Iris pigment epithelial cell (primary cell): ENCODE measurements around the gene TMPRSS11F.
"Not testable (repeated sequence)": the region's sequence is repeated elsewhere in the genome, so short reads cannot be mapped to it uniquely, and the experiment has no call there.

Experiments used
- DNase-seq: peaks from one replicate; pipeline ENCODE4 v3.0.0-alpha.2; 2011; ENCODE audit warnings: low read depth

TMPRSS11F gene

GRCh38 chr4:68129793-68130192, at the start of gene TMPRSS11F:
TMPRSS11F (minus strand) TSS chr4:68129869; CDS start chr4:68129820, 49 bp downstream.
- no peak for DNase-seq

DNA sequence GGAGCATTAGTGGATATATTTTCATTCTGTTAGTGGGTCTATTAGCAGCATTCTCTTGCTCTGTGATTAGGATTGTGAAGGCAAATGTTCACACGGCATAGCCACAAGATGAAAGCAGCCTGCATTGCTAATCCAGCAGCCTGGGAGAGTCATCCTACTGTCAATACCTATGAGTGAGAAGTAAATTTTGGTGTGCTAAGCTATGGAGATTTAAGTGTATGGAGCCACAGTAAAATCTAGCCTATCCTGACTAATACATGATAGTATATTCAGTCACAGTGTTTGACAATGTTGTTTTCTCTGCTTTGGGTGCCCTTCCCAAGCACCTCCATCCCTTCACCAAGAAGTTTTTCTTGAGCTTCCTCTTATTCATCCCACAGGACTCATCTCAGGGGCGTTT, 47.2 kb upstream of the TMPRSS11F start:
- DNase-seq = no peak

- DNase-seq = no peak
Measured at GRCh38 chr4:68176500-68176899, 46.8 kb upstream of the TMPRSS11F start.

- DNase-seq = peak; percentile 63
Measured at GRCh38 chr4:68175562-68176155, 46.0 kb upstream of the TMPRSS11F start.

GRCh38 chr4:68174389-68174788, 44.7 kb upstream of the TMPRSS11F start:
- DNase-seq = not testable (repeated sequence)

GRCh38 chr4:68172147-68172546, 42.5 kb upstream of the TMPRSS11F start:
- DNase-seq = not testable (repeated sequence)

DNA sequence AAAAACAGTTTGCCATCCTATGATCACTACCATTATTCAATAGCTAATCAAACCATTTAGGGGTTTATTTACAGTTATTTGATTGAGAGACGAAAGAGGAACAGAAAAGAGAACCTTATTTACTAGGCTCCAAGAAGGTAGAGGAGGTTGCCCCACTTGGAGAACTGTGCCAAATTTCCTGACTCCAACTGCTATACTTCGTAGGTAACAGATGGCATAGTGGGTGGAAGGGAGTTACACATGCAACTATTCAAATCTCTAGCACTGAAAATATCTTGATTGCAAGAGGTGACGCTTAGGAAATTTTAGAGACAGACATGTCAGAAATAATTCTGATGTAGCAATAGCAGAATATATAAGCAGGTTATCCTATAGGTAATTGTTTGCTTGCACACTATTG, 38.0 kb upstream of the TMPRSS11F start:
- DNase-seq = no peak

- no peak for DNase-seq
Measured at GRCh38 chr4:68167166-68167565, 37.5 kb upstream of the TMPRSS11F start.

GRCh38 chr4:68163754-68164153, 34.1 kb upstream of the TMPRSS11F start:
- no peak for DNase-seq

GRCh38 chr4:68162196-68162595, 32.5 kb upstream of the TMPRSS11F start:
- no peak for DNase-seq

DNA sequence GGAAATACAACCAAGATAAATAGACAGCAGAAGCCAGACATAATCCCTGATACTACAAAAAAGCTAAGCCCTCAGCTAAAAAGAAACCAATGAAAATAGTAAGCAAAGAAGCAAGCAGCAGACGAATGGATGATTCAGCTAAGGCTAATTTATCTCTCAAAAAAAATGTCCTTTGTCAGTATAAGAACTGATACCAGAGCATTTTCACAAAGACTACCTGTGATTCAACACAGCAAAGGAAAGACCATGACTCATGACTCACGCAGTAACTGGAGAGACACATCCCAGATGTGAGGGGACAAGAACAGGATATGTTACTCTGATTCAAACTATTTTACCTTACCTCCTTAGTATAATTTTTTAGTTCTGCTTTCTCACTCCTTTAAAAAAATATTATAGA, 22.7 kb upstream of the TMPRSS11F start:
- DNase-seq = peak; percentile 5

DNA sequence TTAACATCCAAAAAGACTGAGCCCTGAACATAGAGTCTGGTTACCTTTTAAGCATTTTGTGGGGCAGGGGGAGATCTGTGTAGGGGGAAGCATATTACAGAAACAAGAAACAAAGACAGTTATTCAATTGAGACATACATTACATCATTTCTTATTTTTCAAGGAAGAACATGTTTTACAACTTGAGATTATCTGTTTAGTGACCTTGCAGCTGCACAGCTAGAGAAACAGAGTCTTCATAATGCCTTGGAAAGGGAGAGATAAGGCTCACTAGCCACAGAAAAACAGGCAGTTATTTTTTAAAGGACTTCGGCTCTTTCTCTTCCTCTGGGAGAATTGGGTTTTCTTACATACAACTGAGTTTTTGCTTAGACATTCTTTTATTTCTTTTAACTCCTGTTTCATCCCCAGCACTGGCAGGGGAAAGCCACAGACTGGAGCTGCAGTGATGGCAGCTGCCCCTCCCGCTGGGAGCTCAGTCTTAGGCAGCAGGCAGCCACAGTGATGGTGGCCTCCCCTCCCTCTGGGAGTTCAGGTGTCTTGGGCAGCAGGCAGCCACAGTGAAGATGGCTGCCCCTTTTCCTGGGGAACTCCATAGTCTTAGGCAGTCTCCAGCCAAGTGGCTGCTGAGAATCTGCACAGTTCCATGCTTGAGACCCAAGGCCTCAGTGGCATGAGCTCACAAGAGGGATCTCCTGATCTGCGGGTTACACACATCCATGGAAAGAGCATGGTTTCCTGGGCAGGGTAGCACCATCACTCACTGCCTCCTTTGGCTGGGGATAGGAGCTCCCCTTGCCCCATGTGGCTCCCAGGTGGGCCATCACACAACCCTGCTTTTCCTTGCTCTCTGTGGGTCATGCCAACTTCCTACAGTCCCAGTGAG, 19.4 kb upstream of the TMPRSS11F start:
- DNase-seq = no peak

DNA sequence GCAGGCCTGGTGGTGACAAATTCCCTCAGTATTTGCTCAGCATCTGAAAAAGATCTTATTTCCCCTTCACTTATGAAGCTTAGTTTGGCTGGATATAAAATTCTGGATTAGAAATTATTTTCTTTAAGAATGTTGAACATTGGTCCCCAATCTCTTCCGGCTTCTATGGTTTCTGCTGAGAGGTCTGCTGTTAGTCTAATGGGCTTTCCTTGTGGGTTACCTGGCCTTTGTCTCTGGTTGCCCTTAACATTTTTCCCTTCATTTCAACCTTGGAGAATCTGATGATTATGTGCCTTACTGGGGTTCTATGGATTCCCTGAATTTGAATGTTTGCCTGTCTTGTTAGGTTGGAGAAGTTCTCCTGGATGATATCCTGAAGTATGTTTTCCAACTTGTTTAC, 17.4 kb upstream of the TMPRSS11F start:
- DNase-seq = no peak

- no peak for DNase-seq
Measured at GRCh38 chr4:68145261-68145660, 15.6 kb upstream of the TMPRSS11F start.

DNA sequence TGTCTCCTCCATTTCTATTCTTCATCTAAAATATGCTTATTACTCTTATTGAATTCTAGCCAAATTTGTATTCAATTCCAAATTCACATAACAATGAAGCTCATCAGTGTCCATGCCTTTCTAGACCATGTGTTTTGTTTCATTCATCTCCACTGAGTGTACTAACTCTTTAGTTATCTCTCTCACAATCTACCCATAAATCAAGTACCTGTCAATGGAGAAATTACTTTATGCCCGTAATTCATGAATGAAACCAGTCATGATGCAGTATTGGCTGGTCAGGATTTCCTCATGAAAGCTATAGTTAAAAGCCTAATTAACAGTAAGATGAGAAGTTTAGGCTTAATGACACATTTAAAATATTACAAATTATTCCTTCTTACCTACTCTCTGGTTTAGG, 12.2 kb upstream of the TMPRSS11F start:
- no peak for DNase-seq

DNA sequence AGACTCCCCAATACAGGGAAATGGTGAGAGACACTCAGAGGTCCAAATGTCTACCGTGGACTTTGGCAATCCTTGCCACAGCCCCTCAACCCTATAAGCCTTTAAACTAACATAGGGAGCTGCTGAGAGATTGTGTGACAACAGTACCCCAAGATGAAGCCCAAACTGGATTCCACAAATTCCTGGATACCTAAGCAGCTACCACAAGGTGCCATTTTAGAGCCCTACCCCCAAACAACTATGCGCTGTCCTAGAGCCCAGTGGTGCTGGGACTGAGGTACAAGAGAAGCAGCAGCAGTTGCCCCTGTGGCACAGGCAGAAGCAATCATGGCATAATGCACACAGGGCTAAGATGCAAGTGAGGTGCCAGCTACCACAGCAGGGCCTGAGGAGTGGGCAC, 2.7 kb upstream of the TMPRSS11F start:
- DNase-seq = no peak

DNA sequence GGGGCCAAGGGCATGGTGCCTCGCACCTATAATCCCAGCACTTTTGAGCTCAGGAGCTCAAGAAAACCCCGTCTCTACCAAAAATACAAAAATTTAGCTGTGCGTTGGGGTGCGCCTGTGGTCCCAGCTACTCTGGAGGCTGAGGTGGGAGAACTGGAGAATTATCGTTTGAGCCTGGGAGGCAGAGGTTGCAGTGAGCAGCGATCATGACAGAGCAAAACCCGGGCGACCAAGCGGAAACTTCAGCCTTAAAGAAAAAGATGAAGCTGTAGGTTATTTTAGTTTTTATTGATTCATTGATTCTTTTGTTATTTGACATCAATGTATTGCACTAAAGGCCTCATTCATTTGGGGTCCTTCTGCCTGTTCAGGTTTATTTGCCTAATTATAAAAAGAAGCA, 5.4 kb downstream of the TMPRSS11F start:
- no peak for DNase-seq

DNA sequence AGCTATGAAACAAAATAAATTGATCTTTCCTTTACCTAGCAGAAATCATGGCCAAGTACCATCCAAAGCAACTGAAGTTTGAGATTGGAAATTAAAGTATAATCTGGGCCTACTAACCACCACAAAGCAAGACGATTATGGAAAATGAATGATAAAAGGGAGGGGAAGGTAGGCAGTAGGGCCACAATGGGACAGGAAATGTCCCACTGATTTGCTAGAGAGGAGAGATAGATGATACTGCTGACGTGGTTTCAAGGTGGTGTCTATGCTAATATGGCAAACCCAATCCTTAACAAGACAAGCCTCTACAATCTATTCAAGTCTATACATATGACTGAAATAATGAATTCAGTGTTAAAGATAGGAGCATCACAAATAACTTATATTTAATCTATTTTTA, 6.1 kb downstream of the TMPRSS11F start:
- DNase-seq = no peak

- DNase-seq = no peak
Measured at GRCh38 chr4:68119921-68120320, 9.7 kb downstream of the TMPRSS11F start.

DNA sequence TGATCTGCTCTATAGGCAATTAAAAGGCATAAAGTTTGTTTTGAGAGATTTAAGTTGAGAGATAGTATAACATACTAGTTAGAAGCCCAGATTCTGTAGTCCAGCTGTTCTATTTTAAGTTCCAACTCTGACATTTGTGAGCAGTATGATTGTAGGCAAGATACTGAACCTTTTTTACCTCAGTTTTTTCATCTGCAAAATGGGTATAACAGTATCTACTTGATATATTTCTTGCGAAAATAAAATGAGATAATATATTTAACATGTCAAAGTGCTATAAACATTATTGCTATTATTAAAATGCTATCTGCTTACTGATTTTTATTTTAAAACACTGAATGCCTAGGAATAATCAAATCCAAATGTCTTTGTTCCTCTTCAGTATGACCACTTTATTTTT, 19.2 kb downstream of the TMPRSS11F start:
- no peak for DNase-seq

- no peak for DNase-seq
Measured at GRCh38 chr4:68109868-68110267, 19.8 kb downstream of the TMPRSS11F start.

GRCh38 chr4:68082758-68083157, 46.9 kb downstream of the TMPRSS11F start:
- no peak for DNase-seq

GRCh38 chr4:68079928-68080327, 49.7 kb downstream of the TMPRSS11F start:
- DNase-seq = no peak

DNA sequence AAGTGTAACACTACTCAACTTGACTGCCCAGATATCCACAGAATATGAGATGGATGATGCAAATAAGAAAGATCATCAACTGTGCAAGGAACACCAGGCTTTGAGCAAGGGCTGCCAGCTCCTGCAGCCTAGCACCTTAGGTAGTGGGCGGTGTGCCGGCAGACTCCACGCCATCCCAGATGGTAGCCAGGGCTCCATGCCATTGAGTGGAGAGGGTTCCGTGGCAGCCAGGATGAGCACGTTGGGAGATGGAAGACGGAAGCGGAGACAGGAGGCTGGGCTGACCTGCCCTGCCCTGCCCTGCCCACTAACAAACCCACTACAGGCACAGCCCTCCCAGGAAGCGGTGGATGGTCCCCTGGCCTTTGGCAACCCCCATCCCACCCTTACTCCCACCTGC, 51.9 kb downstream of the TMPRSS11F start:
- no peak for DNase-seq
